ENCODE data around the gene CTNNB1. TPM values are rescaled to one million over a fixed set of nuclear protein-coding genes. Genes with fewer than 3 reads are reported as not detected.

Gene CTNNB1
- total RNA-seq, 2 experiments from 2014 or later = 157 to 201 TPM

DNA sequence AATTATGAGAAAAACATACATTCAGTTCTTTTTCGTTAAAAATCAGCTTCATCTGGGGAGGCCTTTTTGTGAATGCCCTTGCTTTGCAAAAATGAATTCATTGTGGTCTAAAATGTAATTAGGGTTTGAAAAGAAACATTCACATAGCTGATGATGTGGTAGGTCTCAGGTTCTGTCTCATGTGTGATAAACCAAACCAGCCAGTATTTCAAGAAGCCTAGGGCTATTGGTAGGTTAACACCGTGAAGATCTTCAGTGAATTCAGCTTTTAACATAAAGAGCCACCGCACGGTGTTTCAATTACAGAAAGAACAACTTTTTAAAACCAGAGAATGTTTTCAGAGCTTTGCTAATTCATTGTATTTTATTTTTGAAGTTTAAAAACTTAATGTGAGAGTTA, 41.9 kb downstream of the CTNNB1 start:
- intact Hi-C loops (cut with micrococcal nuclease; ENCODE audit: unreplicated experiment) = no loop called here

DNA sequence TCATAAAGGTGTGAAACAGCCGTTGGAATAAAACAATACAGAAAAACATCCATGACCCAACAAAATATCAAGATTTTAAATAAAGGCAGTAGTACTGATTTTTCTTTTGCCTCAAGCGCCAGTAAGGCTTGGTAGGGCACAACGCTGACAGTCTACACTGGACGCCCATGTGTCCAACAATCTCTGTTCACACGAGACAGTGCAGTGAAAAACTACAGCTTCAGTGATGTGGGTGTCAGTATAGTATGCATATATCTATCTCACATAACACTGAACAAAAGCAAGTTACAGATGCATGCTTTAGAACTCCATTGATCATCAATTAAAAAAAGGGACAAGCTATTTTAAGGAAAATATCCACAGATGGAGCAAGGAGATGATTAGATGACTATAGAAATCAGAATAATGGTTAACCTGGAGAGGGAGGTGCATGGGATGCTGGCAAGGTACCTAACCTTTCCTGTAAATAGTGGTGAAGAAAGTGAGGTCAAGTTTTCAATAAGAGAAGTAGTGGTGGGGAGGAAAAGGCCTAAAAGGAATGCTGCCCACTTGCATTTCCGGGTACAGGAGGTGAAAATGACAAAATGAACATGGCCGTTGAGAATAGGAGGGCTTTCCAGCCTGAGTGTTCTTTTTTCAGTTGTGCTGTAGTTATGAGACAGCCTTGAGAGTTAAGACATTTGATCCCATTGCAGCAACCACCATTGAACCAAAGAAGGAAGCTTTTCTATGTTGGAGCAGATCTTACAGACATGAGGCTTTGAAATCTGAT, 42.7 kb downstream of the CTNNB1 start:
- ChIA-PET POLR2A (no interaction called here), CTCF (ENCODE audit: unreplicated experiment) (interaction anchor here (0.5 kb wide), 1 partner anchor 918 kb away, joined by 9 read pairs; no protein-coding TSS in a partner anchor)
- Histone ChIP-seq H3K27ac (ENCODE audit: low read depth, low read length, poor library complexity, severe bottlenecking) (no peak overlapping the region), H3K36me3 (ENCODE audit: insufficient read depth, low read length) (peaks cover 54% of the 10 kb centered on the region), H3K4me3 (ENCODE audit: low read depth, low read length, poor library complexity, severe bottlenecking) (no peak overlapping the region), H3K9me3 (ENCODE audit: low read length) (no peaks in the 10 kb centered on the region), H3K79me2 (ENCODE audit: insufficient read depth, low read depth, low read length) (no peaks in the 10 kb centered on the region), H3K4me1 (ENCODE audit: insufficient read depth, low read length, poor library complexity, severe bottlenecking) (peaks cover under 1% of the 10 kb centered on the region), H4K20me1 (ENCODE audit: insufficient read depth, low read length) (no peaks in the 10 kb centered on the region; the same call in 1 of the 2 replicates), H2AFZ (ENCODE audit: low read length) (no peak overlapping the region), H3K4me2 (ENCODE audit: low read length) (no peak overlapping the region), H3K9me2 (ENCODE audit: insufficient read depth, low read length) (no peaks in the 10 kb centered on the region)
- intact Hi-C loops (cut with micrococcal nuclease; ENCODE audit: unreplicated experiment) = no loop called here
- TF ChIP-seq CTCF (conservative IDR thresholded peaks at IDR 0.05; ENCODE audit: low read length) = no peak
- no peak for TF ChIP-seq EZH2phosphoT487 (IDR thresholded peaks at IDR 0.05; ENCODE audit: borderline replicate concordance, low read depth, low read length)
- no peak for DNase-seq (ENCODE audit: low spot score)
- BruUV-seq (replicated peaks) = no TSS peak

More for the DNA sequence above, 41.9 kb downstream of the CTNNB1 start:
- Histone ChIP-seq H3K79me2 (ENCODE audit: insufficient read depth, low read depth, low read length) (no peaks in the 10 kb centered on the region), H3K36me3 (ENCODE audit: insufficient read depth, low read length) (peaks cover 62% of the 10 kb centered on the region), H3K4me1 (ENCODE audit: insufficient read depth, low read length, poor library complexity, severe bottlenecking) (no peaks in the 10 kb centered on the region), H2AFZ (ENCODE audit: low read length) (no peak overlapping the region), H3K4me3 (ENCODE audit: low read depth, low read length, poor library complexity, severe bottlenecking) (no peak overlapping the region), H3K9me2 (ENCODE audit: insufficient read depth, low read length) (no peaks in the 10 kb centered on the region), H3K4me2 (ENCODE audit: low read length) (no peak overlapping the region), H3K27ac (ENCODE audit: low read depth, low read length, poor library complexity, severe bottlenecking) (no peak overlapping the region), H3K9me3 (ENCODE audit: low read length) (no peaks in the 10 kb centered on the region), H4K20me1 (ENCODE audit: insufficient read depth, low read length) (no peaks in the 10 kb centered on the region; the same call in 1 of the 2 replicates)
- no TSS peak for BruUV-seq (replicated peaks)
- POLR2A ChIA-PET = interaction anchor here (1.0 kb wide), 1 partner anchor 28 kb away, joined by 4 read pairs; no protein-coding TSS in a partner anchor
- no peak for DNase-seq (ENCODE audit: low spot score)
- CTCF ChIA-PET (ENCODE audit: unreplicated experiment) = interaction anchor here (0.5 kb wide), 1 partner anchor 63 kb away, joined by 3 read pairs; no protein-coding TSS in a partner anchor
- no peak for TF ChIP-seq CTCF (conservative IDR thresholded peaks at IDR 0.05; ENCODE audit: low read length)
- TF ChIP-seq EZH2phosphoT487 (IDR thresholded peaks at IDR 0.05; ENCODE audit: borderline replicate concordance, low read depth, low read length) = no peak

GRCh38 chr3:41243183-41243582, 43.9 kb downstream of the CTNNB1 start:
- no peak overlapping the region for H2AFZ ChIP-seq (ENCODE audit: low read length)
- H3K79me2 ChIP-seq (ENCODE audit: insufficient read depth, low read depth, low read length) = no peaks in the 10 kb centered on the region
- TF ChIP-seq CTCF (conservative IDR thresholded peaks at IDR 0.05; ENCODE audit: low read length) = no peak
- no peak for TF ChIP-seq EZH2phosphoT487 (IDR thresholded peaks at IDR 0.05; ENCODE audit: borderline replicate concordance, low read depth, low read length)
- ChIA-PET POLR2A (interaction anchor here (0.6 to 0.7 kb wide), 2 partner anchors 39 to 1339 kb away, joined by 3 to 5 read pairs; no protein-coding TSS in a partner anchor), CTCF (ENCODE audit: unreplicated experiment) (no interaction called here)
- no TSS peak for BruUV-seq (replicated peaks)
- no peaks in the 10 kb centered on the region; the same call in 1 of the 2 replicates for H4K20me1 ChIP-seq (ENCODE audit: insufficient read depth, low read length)
- H3K4me1 ChIP-seq (ENCODE audit: insufficient read depth, low read length, poor library complexity, severe bottlenecking) = peaks cover 6% of the 10 kb centered on the region
- no peak overlapping the region for H3K4me2 ChIP-seq (ENCODE audit: low read length)
- H3K27ac ChIP-seq (ENCODE audit: low read depth, low read length, poor library complexity, severe bottlenecking) = no peak overlapping the region
- H3K36me3 ChIP-seq (ENCODE audit: insufficient read depth, low read length) = peaks cover 42% of the 10 kb centered on the region
- H3K4me3 ChIP-seq (ENCODE audit: low read depth, low read length, poor library complexity, severe bottlenecking) = no peak overlapping the region
- no peaks in the 10 kb centered on the region for H3K9me3 ChIP-seq (ENCODE audit: low read length)
- intact Hi-C loops (cut with micrococcal nuclease; ENCODE audit: unreplicated experiment) = no loop called here
- H3K9me2 ChIP-seq (ENCODE audit: insufficient read depth, low read length) = no peaks in the 10 kb centered on the region
- no peak for DNase-seq (ENCODE audit: low spot score)

Measured in OCI-LY7 (cell line).